ENCODE results near the gene UPF1.
"Not testable (repeated sequence)": the region's sequence is repeated elsewhere in the genome, so short reads cannot be mapped to it uniquely, and the experiment has no call there.

UPF1 gene

DNA sequence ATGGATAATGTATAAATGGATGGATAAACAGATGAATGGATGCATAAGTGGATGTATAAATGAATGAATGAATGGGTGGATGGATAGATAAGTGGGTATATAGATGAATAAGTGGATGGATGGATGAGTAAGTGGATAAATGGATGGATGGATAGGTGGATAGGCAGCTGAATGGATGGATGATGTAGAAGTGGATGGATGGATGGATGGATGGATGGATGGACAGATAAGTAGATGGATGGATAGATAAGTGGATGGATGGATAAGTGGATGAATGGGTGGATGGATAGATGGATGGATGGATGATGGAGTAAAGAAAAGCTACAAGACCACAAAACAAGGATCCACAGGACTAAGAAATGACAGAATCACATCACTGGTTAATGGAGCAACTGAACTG, 31.7 kb upstream of the UPF1 start:
- no peak overlapping the region for H3K27ac ChIP-seq (ENCODE audit: low read depth, low read length)
- no peaks in the 10 kb centered on the region for H3K9me3 ChIP-seq (ENCODE audit: insufficient read depth, low read depth, low read length)
- no peak overlapping the region for H3K9ac ChIP-seq (ENCODE audit: low read depth, low read length)
- peaks cover 59% of the 10 kb centered on the region for H3K27me3 ChIP-seq (ENCODE audit: insufficient read depth, low read length)
- no peaks in the 10 kb centered on the region for H3K4me1 ChIP-seq (ENCODE audit: insufficient read depth, low read length)
- no peak overlapping the region for H3K4me3 ChIP-seq (ENCODE audit: low read length)
- no peaks in the 10 kb centered on the region for H3K36me3 ChIP-seq (ENCODE audit: insufficient read depth, low read length)

DNA sequence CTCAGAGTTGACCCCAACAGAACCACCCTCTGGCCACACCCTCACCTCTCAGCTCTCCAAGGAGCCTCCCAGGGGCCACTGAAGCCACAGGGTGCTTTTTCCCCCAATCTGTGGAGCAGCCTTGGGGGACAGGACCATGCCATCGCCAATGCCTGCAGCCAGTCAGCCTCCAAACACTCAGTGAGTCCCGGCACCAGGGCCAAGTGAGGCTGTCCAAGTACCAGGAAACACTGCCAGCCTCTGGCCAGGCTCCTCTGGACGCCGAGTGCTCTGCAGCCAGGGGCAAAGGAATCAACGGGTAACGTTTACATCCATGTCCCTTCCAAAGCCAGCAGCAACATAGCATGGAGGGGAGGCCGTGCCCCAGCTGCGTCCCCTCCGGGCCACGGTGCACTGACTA, 31.1 kb upstream of the UPF1 start:
- H3K27me3 ChIP-seq (ENCODE audit: insufficient read depth, low read length), result peaks cover 53% of the 10 kb centered on the region
- H3K9me3 ChIP-seq (ENCODE audit: insufficient read depth, low read depth, low read length), result no peaks in the 10 kb centered on the region
- no peaks in the 10 kb centered on the region for H3K4me1 ChIP-seq (ENCODE audit: insufficient read depth, low read length)
- no peak overlapping the region for H3K4me3 ChIP-seq (ENCODE audit: low read length)
- H3K9ac ChIP-seq (ENCODE audit: low read depth, low read length), result no peak overlapping the region
- H3K27ac ChIP-seq (ENCODE audit: low read depth, low read length), result no peak overlapping the region
- H3K36me3 ChIP-seq (ENCODE audit: insufficient read depth, low read length), result no peaks in the 10 kb centered on the region
- WGBS, result 80% methylated on average over 10 of the region's 10 CpGs

DNA sequence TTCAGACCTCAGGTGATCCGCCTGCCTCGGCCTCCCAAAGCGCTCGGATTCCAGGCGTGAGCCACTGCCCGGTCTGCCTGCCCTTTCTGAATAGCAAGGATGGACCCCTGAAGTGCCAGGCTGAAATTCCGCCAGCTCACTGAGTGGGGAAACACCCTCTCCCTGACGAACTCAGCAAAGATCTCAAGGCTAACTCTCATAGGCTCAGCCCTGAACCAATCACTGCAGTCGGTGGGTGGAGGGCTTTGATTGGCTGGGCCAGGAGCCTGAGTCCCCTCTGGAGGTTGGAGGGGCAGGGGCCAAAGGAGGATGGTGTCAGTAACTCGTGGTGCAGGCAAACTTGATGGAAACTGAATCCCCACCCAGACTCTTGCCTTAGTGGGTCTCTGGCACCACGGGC, 29.4 kb upstream of the UPF1 start:
- Histone ChIP-seq H3K36me3 (ENCODE audit: insufficient read depth, low read length) (no peaks in the 10 kb centered on the region), H3K9ac (ENCODE audit: low read depth, low read length) (no peak overlapping the region), H3K27me3 (ENCODE audit: insufficient read depth, low read length) (peaks cover 36% of the 10 kb centered on the region), H3K4me3 (ENCODE audit: low read length) (no peak overlapping the region), H3K27ac (ENCODE audit: low read depth, low read length) (no peak overlapping the region), H3K9me3 (ENCODE audit: insufficient read depth, low read depth, low read length) (no peaks in the 10 kb centered on the region), H3K4me1 (ENCODE audit: insufficient read depth, low read length) (no peaks in the 10 kb centered on the region)
- 47% methylated on average over 11 of the region's 11 CpGs for WGBS

DNA sequence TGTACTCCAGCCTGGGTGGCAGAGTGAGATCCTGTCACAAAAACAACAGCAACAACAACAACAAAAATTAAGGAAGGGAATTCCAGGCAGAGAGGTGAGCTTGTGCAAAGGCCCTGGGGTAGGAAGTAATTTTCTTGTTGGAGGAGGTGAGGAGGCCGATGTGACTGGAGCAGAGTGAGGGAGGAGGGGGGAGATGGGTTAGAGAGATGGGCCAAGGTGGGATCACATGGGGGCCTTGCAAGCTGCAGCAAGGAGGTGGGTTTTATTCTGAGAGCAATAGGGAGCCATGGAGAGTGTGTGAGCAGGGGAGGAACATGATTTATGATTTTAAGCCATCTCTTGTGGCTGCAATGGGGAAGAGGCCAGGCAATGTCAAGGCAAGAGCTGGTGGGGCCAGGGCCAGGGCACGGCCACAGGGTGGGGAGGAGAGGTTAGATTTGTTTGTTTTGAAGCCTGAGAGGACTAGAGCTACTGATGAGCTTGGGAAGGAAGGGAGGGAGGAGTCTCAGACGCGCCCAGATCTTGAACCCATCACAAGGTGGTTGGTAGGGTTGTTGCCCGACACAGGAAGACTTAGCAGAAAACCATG, 28.1 kb upstream of the UPF1 start:
- H3K4me1 ChIP-seq (ENCODE audit: insufficient read depth, low read length), result no peaks in the 10 kb centered on the region
- WGBS, result 88% methylated on average over 5 of the region's 5 CpGs
- H3K9me3 ChIP-seq (ENCODE audit: insufficient read depth, low read depth, low read length), result no peaks in the 10 kb centered on the region
- peaks cover 26% of the 10 kb centered on the region for H3K27me3 ChIP-seq (ENCODE audit: insufficient read depth, low read length)
- H3K9ac ChIP-seq (ENCODE audit: low read depth, low read length), result no peak overlapping the region
- H3K27ac ChIP-seq (ENCODE audit: low read depth, low read length), result no peak overlapping the region
- H3K36me3 ChIP-seq (ENCODE audit: insufficient read depth, low read length), result no peaks in the 10 kb centered on the region
- no peak overlapping the region for H3K4me3 ChIP-seq (ENCODE audit: low read length)

DNA sequence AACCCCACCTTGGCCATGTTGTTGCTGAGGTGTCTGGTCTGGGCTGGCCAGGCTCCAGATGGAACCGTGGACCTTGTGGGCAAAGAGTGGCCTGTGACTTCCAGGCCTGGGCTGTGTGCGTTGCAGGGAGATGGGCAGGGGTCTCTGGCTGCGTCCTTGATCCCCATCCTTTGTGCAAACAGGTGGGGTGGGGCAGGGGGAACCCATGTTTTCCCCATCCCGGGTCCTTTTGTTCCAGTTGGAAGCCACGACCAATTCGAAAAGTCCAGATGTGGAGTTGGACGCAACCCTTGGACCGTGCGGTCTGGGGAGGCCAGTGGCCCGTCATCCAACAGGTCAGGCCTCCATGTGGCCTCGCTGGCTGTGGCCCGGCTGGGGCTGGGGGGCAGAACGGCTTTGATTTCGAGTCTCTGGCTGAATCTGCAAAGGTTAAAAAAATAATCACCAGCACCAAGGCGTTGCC, 27.6 kb upstream of the UPF1 start:
- peaks cover 20% of the 10 kb centered on the region for H3K27me3 ChIP-seq (ENCODE audit: insufficient read depth, low read length)
- no peaks in the 10 kb centered on the region for H3K36me3 ChIP-seq (ENCODE audit: insufficient read depth, low read length)
- no peak overlapping the region for H3K4me3 ChIP-seq (ENCODE audit: low read length)
- no peak overlapping the region for H3K9ac ChIP-seq (ENCODE audit: low read depth, low read length)
- WGBS, result 91% methylated on average over 15 of the region's 15 CpGs
- no peak overlapping the region for H3K27ac ChIP-seq (ENCODE audit: low read depth, low read length)
- H3K9me3 ChIP-seq (ENCODE audit: insufficient read depth, low read depth, low read length), result no peaks in the 10 kb centered on the region
- H3K4me1 ChIP-seq (ENCODE audit: insufficient read depth, low read length), result no peaks in the 10 kb centered on the region

DNA sequence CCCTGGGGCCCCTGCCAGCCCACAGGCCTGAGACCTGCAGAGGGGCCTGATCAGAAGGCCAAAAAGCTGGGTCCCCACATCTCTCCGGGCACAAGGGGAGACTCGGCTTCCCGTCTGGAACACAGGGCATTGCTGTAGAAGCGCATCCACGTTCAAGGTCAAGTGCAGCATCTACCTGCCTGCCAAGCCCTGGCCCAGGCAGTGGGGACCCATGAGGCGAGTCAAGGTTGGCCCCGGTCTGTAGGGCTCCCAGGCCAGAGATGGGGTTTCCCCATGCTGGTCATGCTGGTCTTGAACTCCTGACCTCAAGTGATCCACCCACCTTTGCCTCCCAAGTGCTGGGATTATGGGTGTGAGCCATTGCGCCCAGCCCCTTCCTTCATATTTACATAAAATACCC, 27.1 kb upstream of the UPF1 start:
- Histone ChIP-seq H3K27ac (ENCODE audit: low read depth, low read length) (no peak overlapping the region), H3K9me3 (ENCODE audit: insufficient read depth, low read depth, low read length) (no peaks in the 10 kb centered on the region), H3K27me3 (ENCODE audit: insufficient read depth, low read length) (peaks cover 17% of the 10 kb centered on the region), H3K4me1 (ENCODE audit: insufficient read depth, low read length) (no peaks in the 10 kb centered on the region), H3K4me3 (ENCODE audit: low read length) (no peak overlapping the region), H3K9ac (ENCODE audit: low read depth, low read length) (no peak overlapping the region), H3K36me3 (ENCODE audit: insufficient read depth, low read length) (no peaks in the 10 kb centered on the region)
- 86% methylated on average over 8 of the region's 8 CpGs for WGBS

DNA sequence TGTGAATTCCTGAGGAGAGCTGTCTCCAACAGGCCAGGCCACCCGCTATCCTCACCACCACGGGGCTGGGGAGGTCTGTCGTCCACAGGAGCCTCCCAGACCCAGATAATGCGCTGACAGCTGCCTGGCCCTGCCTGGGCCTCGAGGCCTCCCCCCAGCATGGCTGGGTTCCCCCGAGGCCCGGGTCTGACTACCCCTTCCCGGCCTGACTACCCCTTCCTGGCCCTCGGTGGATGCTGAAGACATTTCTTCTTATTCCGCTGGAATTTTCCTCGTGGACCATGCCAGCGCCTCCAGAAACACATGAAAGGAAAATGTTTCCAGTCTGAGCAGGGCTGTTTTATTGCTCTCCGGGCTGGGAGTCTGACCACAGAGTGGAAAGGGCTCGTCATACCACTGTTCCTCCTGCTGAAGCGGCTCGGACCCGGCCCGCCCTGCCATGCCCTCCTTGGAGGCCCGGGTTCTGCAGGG, 23.9 kb upstream of the UPF1 start:
- WGBS, result 86% methylated on average over 19 of the region's 19 CpGs

DNA sequence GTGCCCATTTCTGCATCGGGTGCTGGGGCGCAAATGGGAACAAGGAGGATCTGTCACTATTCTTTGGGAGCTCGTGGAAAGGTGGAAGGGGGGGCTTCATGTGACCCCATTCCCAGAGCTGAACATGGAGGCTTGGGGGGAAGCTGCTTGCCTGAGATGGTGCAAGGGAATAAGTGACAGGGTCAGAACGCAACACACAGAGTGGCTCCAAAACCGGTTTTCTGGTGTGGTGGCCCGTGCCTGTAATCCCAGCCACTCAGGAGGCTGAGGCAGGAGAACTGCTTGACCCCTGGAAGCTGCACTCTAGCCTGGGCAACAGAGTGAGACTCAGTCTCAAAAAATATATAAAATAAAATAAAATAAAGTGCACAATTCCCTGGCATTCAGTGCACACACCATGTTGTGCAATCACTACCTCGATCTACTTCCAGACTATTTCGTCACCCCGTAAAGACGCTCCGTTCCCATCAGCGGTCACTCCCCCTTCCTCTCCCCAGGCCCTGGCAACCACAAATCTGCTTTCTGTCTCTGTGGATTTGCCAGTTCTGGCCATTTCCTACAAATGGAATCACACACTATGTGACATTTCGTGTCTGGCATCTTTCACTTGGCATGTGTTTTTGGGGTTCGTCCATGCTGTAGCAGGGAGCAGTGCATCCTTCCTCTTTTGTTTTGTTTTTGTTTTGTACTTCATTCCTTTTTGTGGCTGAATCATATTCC, 22.4 kb upstream of the UPF1 start:
- H3K4me3 ChIP-seq (ENCODE audit: low read length), result no peak overlapping the region
- no peaks in the 10 kb centered on the region for H3K4me1 ChIP-seq (ENCODE audit: insufficient read depth, low read length)
- WGBS, result 83% methylated on average over 14 of the region's 14 CpGs
- H3K27me3 ChIP-seq (ENCODE audit: insufficient read depth, low read length), result peaks cover 17% of the 10 kb centered on the region
- no peaks in the 10 kb centered on the region for H3K36me3 ChIP-seq (ENCODE audit: insufficient read depth, low read length)
- no peaks in the 10 kb centered on the region for H3K9me3 ChIP-seq (ENCODE audit: insufficient read depth, low read depth, low read length)
- no peak overlapping the region for H3K9ac ChIP-seq (ENCODE audit: low read depth, low read length)
- H3K27ac ChIP-seq (ENCODE audit: low read depth, low read length), result no peak overlapping the region

More for the DNA sequence above, 23.9 kb upstream of the UPF1 start:
- Histone ChIP-seq H3K36me3 (ENCODE audit: insufficient read depth, low read length) (no peaks in the 10 kb centered on the region), H3K4me1 (ENCODE audit: insufficient read depth, low read length) (no peaks in the 10 kb centered on the region), H3K9me3 (ENCODE audit: insufficient read depth, low read depth, low read length) (no peaks in the 10 kb centered on the region), H3K27ac (ENCODE audit: low read depth, low read length) (no peak overlapping the region), H3K4me3 (ENCODE audit: low read length) (no peak overlapping the region), H3K9ac (ENCODE audit: low read depth, low read length) (no peak overlapping the region), H3K27me3 (ENCODE audit: insufficient read depth, low read length) (peaks cover 10% of the 10 kb centered on the region)

DNA sequence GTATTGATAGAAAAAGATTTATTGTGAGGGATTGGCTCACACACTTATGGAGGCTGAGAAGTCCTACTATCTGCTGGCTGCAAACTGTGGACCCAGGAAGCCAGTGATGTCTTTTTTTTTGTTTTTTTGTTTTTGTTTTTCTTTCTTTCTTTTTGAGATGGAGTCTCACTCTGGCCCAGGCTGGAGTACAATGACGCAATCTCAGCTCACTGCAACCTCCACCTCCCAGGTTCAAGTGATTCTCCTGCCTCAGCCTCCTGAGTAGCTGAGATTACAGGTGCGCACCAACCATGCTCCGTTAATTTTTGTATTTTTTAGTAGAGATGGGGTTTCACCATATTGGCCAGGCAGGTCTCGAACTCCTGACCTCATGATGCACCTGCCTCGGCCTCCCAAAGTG, 20.1 kb upstream of the UPF1 start:
- 94% methylated on average over 5 of the region's 5 CpGs for WGBS

DNA sequence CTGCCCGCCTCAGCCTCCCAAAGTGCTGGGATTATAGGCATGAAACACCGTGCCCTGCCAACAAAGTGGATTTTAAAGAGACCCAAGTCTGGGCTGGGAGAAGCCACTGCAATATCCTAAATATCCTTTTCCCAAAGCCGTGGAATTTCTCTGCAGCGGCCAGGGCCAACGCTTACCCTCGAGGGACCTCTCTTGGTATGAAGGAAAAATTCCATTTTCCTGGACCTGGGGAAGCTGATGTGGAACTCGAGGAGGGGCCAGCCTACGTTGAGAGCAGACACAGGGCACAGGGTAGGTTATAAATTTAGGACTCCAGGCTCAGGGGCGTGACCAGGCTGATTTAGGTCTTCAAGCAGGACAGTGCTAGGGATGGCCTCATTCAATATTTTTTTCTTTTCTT, 17.7 kb upstream of the UPF1 start:
- Histone ChIP-seq H3K4me1 (ENCODE audit: insufficient read depth, low read length) (no peaks in the 10 kb centered on the region), H3K27ac (ENCODE audit: low read depth, low read length) (no peak overlapping the region), H3K4me3 (ENCODE audit: low read length) (no peak overlapping the region), H3K36me3 (ENCODE audit: insufficient read depth, low read length) (no peaks in the 10 kb centered on the region), H3K9me3 (ENCODE audit: insufficient read depth, low read depth, low read length) (no peaks in the 10 kb centered on the region), H3K27me3 (ENCODE audit: insufficient read depth, low read length) (peaks cover 17% of the 10 kb centered on the region), H3K9ac (ENCODE audit: low read depth, low read length) (no peak overlapping the region)
- 78% methylated on average over 9 of the region's 9 CpGs for WGBS

More for the DNA sequence above, 20.1 kb upstream of the UPF1 start:
- not testable (repeated sequence) for H3K36me3 ChIP-seq (ENCODE audit: insufficient read depth, low read length); H3K9me3 ChIP-seq (ENCODE audit: insufficient read depth, low read depth, low read length); H3K9ac ChIP-seq (ENCODE audit: low read depth, low read length); H3K27ac ChIP-seq (ENCODE audit: low read depth, low read length); H3K4me3 ChIP-seq (ENCODE audit: low read length); H3K4me1 ChIP-seq (ENCODE audit: insufficient read depth, low read length)
- peaks cover 17% of the 10 kb centered on the region for H3K27me3 ChIP-seq (ENCODE audit: insufficient read depth, low read length)

DNA sequence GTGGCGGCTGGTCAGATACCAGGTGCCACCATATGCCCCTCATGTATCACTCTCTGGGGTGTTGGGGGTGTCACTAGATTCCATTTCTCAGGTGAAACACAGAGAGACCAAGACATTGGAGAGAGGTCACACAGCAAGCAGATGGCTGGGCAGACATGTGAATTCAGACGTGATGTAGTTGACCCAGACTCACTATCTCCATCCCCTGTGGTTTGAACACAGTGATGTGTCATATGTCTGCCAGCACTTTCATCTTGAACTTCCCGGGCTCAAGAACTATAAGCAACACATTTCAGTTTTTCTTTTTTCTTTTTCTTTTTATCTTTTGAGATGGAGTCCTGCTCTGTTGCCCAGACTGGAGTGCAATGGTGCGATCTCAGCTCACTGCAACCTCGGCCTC, 16.1 kb upstream of the UPF1 start:
- H3K9me3 ChIP-seq (ENCODE audit: insufficient read depth, low read depth, low read length), result no peaks in the 10 kb centered on the region
- no peak overlapping the region for H3K27ac ChIP-seq (ENCODE audit: low read depth, low read length)
- 92% methylated on average over 5 of the region's 5 CpGs for WGBS
- H3K27me3 ChIP-seq (ENCODE audit: insufficient read depth, low read length), result peaks cover 17% of the 10 kb centered on the region
- H3K9ac ChIP-seq (ENCODE audit: low read depth, low read length), result no peak overlapping the region
- no peaks in the 10 kb centered on the region for H3K4me1 ChIP-seq (ENCODE audit: insufficient read depth, low read length)
- no peaks in the 10 kb centered on the region for H3K36me3 ChIP-seq (ENCODE audit: insufficient read depth, low read length)
- H3K4me3 ChIP-seq (ENCODE audit: low read length), result no peak overlapping the region

All from HUES64 (cell line).